H4 (cell line): ENCODE data around the gene MMGT1. TPM values are rescaled to one million over a fixed set of nuclear protein-coding genes. Genes with fewer than 3 reads are reported as not detected.
"Not testable (repeated sequence)": the region's sequence is repeated elsewhere in the genome, so short reads cannot be mapped to it uniquely, and the experiment has no call there.

Experiments
- DNase-seq: peaks from one replicate; pipeline ENCODE4 v3.0.0-alpha.2; 2015; ENCODE audit warnings: low spot score
- total RNA-seq: library from RNA; depleted of rRNA; stranded (reverse); fragments of >200 nt; shearing (Covaris generic); gene quantifications from 2 replicates; pipeline ENCODE4 v1.2.3, GENCODE V29; 2014; rRNA removed

The MMGT1 gene
- total RNA-seq, 1 experiment from 2014 or later: 32.4 TPM

- no peak for DNase-seq
Observed at GRCh38 chrX:135923353-135923752, 50.4 kb downstream of the MMGT1 start.

- DNase-seq: not testable (repeated sequence)
Observed at GRCh38 chrX:135920516-135920915, 53.3 kb downstream of the MMGT1 start.

GRCh38 chrX:135914404-135914803 lies 59.4 kb downstream of the MMGT1 start:
- DNase-seq: no peak

Other genes starting within 250 kb of the MMGT1 start
- not detected in 2 replicates for gene CT45A3, start 205.8 kb downstream of the MMGT1 start, total RNA-seq
- gene CT45A5, start 188.5 kb downstream of the MMGT1 start, total RNA-seq: 0.50 TPM in 1 of 2 replicates, not detected in the other
- gene CT45A6, start 171.2 kb downstream of the MMGT1 start, total RNA-seq: not detected in 2 replicates
- gene CT45A2, start 154.0 kb downstream of the MMGT1 start, total RNA-seq: not detected in 2 replicates
- not detected in 2 replicates for gene CT45A7, start 136.7 kb downstream of the MMGT1 start, total RNA-seq
- gene CT45A8, start 119.5 kb downstream of the MMGT1 start, total RNA-seq: not detected in 2 replicates
- not detected in 2 replicates for gene CT45A9, start 102.2 kb downstream of the MMGT1 start, total RNA-seq
- gene CT45A10, start 80.5 kb downstream of the MMGT1 start, total RNA-seq: 0.43 TPM in 1 of 2 replicates, not detected in the other
- gene SAGE1, start 80.3 kb downstream of the MMGT1 start, total RNA-seq: not detected in 2 replicates
- 19.9 and 22.4 TPM in 2 replicates for gene SLC9A6, start 11.4 kb upstream of the MMGT1 start, total RNA-seq
- 139 and 149 TPM in 2 replicates for gene FHL1, start 173.5 kb upstream of the MMGT1 start, total RNA-seq